Neuronal stem cell (in vitro differentiated cells): ENCODE data around the gene FMO1. TPM values are rescaled to one million over a fixed set of nuclear protein-coding genes. Genes with fewer than 3 reads are reported as not detected.

Experiments used
- DNase-seq: peaks from one replicate; pipeline ENCODE4 v3.0.0-alpha.2; 2013; ENCODE audit warnings: low spot score
- H2AFZ ChIP-seq: one replicate; pipeline ENCODE4 v1.6.1; 2013; ENCODE audit warnings: mild to moderate bottlenecking, low read length, inconsistent platforms
- H2AK5ac ChIP-seq: 2 replicates; pipeline ENCODE4 v1.6.1; 2013; ENCODE audit warnings: low read depth, mild to moderate bottlenecking, inconsistent platforms, low read length, moderate library complexity, mixed read lengths
- H2BK120ac ChIP-seq: 2 replicates; pipeline ENCODE4 v1.6.1; 2013; ENCODE audit warnings: low read depth, mild to moderate bottlenecking, inconsistent platforms, low read length, moderate library complexity, mixed read lengths
- H2BK12ac ChIP-seq: one replicate; pipeline ENCODE4 v1.6.1; 2013; ENCODE audit warnings: low read length, inconsistent platforms
- H2BK15ac ChIP-seq: 2 replicates; pipeline ENCODE4 v1.6.1; 2013; ENCODE audit warnings: mild to moderate bottlenecking, low read length, inconsistent platforms, mixed read lengths
- H2BK5ac ChIP-seq: one replicate; pipeline ENCODE4 v1.6.1; 2013; ENCODE audit warnings: inconsistent platforms, mild to moderate bottlenecking, low read length, moderate library complexity
- H3K14ac ChIP-seq: one replicate; pipeline ENCODE4 v1.6.1; 2013; ENCODE audit warnings: low read length, inconsistent platforms
- H3K18ac ChIP-seq: 2 replicates; pipeline ENCODE4 v1.6.1; 2013; ENCODE audit warnings: low read length, inconsistent platforms
- H3K23ac ChIP-seq: 2 replicates; pipeline ENCODE4 v1.6.1; 2013; ENCODE audit warnings: low read depth, mild to moderate bottlenecking, mixed read lengths, low read length, inconsistent platforms; ENCODE audit not compliant: poor library complexity
- H3K27ac ChIP-seq: replicated peaks from 3 replicates; pipeline ENCODE4 v1.5.1; 2013; ENCODE audit warnings: low read length, inconsistent platforms
- H3K27me3 ChIP-seq, 3 experiments: 2 replicates each; pipeline ENCODE4 v1.6.1; 2013; ENCODE audit warnings: low read length in 3 of 3, mild to moderate bottlenecking in 2 of 3, inconsistent platforms in 1 of 3, low read depth in 1 of 3, mixed read lengths in 1 of 3, moderate library complexity in 1 of 3; ENCODE audit not compliant: control insufficient read depth in 3 of 3, insufficient read depth in 3 of 3
- H3K36me3 ChIP-seq, 2 donors: replicated peaks in 1 of 2; 2 replicates each; pipeline ENCODE4 v1.6.1; 2013; ENCODE audit warnings: low read length in 2 of 2; ENCODE audit not compliant: control insufficient read depth in 2 of 2, insufficient read depth in 2 of 2
- H3K4ac ChIP-seq: 2 replicates; pipeline ENCODE4 v1.6.1; 2013; ENCODE audit warnings: inconsistent platforms, mild to moderate bottlenecking, low read length, moderate library complexity
- H3K4me1 ChIP-seq, 2 donors: 1 replicate in 1 of 2; 2 replicates in 1 of 2; pipeline ENCODE4 v1.6.1; 2013; ENCODE audit warnings: low read length in 2 of 2, low read depth in 1 of 2; ENCODE audit not compliant: control insufficient read depth in 2 of 2, insufficient read depth in 1 of 2
- H3K4me2 ChIP-seq: one replicate; pipeline ENCODE4 v1.6.1; 2013; ENCODE audit warnings: mild to moderate bottlenecking, low read length, inconsistent platforms; ENCODE audit not compliant: insufficient read depth, poor library complexity, severe bottlenecking
- H3K4me3 ChIP-seq, 2 donors: 2 replicates each; pipeline ENCODE4 v1.5.1; 2013; ENCODE audit warnings: low read length in 2 of 2, mild to moderate bottlenecking in 2 of 2, inconsistent platforms in 1 of 2, moderate library complexity in 1 of 2
- H3K79me1 ChIP-seq: one replicate; pipeline ENCODE4 v1.6.1; 2013; ENCODE audit warnings: low read depth, mild to moderate bottlenecking, inconsistent platforms, low read length, moderate library complexity
- H3K9ac ChIP-seq: one replicate; pipeline ENCODE4 v1.6.1; 2013; ENCODE audit warnings: mild to moderate bottlenecking, low read depth, low read length, inconsistent platforms; ENCODE audit not compliant: poor library complexity
- H3K9me3 ChIP-seq, 2 donors: replicated peaks in 1 of 2; 2 replicates each; pipeline versions ENCODE3 to v1.6.1; 2013; ENCODE audit warnings: low read length in 2 of 2, mild to moderate bottlenecking in 2 of 2, inconsistent platforms in 1 of 2, low read depth in 1 of 2, mixed read lengths in 1 of 2, moderate library complexity in 1 of 2; ENCODE audit not compliant: control insufficient read depth in 2 of 2, insufficient read depth in 1 of 2
- H4K8ac ChIP-seq: one replicate; pipeline ENCODE4 v1.6.1; 2013; ENCODE audit warnings: low read depth, mild to moderate bottlenecking, inconsistent platforms, low read length, moderate library complexity
- H4K91ac ChIP-seq: one replicate; pipeline ENCODE4 v1.6.1; 2013; ENCODE audit warnings: low read length, low read depth, mild to moderate bottlenecking, inconsistent platforms; ENCODE audit not compliant: poor library complexity
- WGBS, 2 donors: extraction: QIAGEN DNeasy Blood & Tissue Kit; methylation state at CpG; one replicate each; pipeline ENCODE4 v1.1.7; 2013; ENCODE audit warnings: missing lambda C conversion rate in 2 of 2, mixed read lengths in 1 of 2; ENCODE audit not compliant: insufficient read length in 2 of 2, insufficient replicate concordance in 1 of 2; ENCODE audit errors: extremely low coverage in 2 of 2; 5-methylcytosine and 5-hydroxymethylcytosine counted together
- small RNA-seq: library from polyadenylated mRNA; stranded (forward); fragments of <200 nt; extraction: miRNeasy Mini kit (QIAGEN cat#:217004); gene quantifications from one replicate; pipeline ENCODE3, GENCODE V24; 2013; ENCODE audit not compliant: insufficient read depth

The FMO1 gene

DNA sequence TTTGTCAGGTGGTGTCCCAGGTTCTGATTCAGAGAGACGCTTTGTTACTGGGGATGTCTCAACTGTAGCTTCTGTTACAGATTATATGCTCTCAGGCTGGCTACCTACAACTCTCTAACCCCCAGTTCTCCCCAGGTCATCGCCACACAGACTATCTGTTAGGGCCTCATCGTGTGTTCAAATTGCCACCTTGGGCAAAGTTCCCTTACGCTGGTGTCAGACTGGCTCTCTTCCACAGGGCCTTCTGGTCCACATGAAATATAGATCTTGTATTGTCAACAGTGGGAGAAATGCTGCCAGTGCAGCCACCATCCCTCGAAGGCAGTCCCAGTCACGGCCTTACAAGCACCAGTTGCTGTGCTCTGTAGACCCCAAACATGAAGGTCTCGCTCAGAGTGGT is 81.0 kb downstream of the FMO1 start:
- no peak overlapping the region for H2BK12ac ChIP-seq
- no peak overlapping the region for H2AFZ ChIP-seq
- no CpG with 5 or more reads among the region's 7 CpGs for WGBS, 2 donors
- no peak overlapping the region for H3K23ac ChIP-seq
- H3K27me3 ChIP-seq: no peaks in the 10 kb centered on the region
- H3K4me3 ChIP-seq: no peak overlapping the region
- no peaks in the 10 kb centered on the region for H3K4me1 ChIP-seq
- H2BK5ac ChIP-seq: no peak overlapping the region
- no peaks in the 10 kb centered on the region for H3K79me1 ChIP-seq
- H4K8ac ChIP-seq: no peak overlapping the region
- no peak overlapping the region for H3K14ac ChIP-seq
- no peak overlapping the region for H3K9ac ChIP-seq
- H2BK15ac ChIP-seq: no peak overlapping the region
- no peak for DNase-seq
- no peak overlapping the region for H2BK120ac ChIP-seq
- no peak overlapping the region for H4K91ac ChIP-seq
- H3K9me3 ChIP-seq: no peaks in the 10 kb centered on the region
- no peak overlapping the region for H2AK5ac ChIP-seq
- no peaks in the 10 kb centered on the region for H3K36me3 ChIP-seq
- H3K27ac ChIP-seq: no peak overlapping the region
- no peak overlapping the region for H3K4me2 ChIP-seq
- no peak overlapping the region for H3K4ac ChIP-seq
- no peak overlapping the region for H3K18ac ChIP-seq

DNA sequence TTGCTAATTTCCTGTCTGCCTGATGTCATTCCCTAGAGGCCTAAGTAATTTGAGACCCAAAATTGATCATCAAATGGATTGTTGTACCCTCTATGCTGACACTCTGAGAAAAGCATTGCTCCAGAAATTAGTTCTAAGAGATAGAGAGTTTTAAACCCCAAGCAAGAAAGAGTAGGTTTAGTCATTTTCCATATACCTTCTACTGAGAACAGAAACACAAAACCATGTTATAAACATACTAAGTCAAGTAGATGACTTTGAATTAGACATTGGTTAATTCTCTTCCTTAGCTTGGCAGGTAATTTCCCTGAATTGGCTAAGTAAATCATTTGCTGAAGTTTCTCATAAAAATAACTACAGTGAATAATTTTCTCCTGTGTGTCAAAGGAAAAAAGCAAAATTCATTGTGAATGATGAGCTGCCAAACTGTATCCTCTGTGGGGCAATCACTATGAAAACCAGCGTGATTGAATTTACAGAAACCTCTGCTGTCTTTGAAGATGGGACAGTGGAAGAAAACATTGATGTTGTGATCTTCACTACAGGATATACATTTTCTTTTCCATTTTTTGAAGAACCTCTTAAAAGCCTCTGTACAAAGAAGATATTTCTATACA is 85.8 kb downstream of the FMO1 start:
- H3K18ac ChIP-seq: no peak overlapping the region
- DNase-seq: no peak
- H2BK12ac ChIP-seq: no peak overlapping the region
- no peak overlapping the region for H3K23ac ChIP-seq
- H3K14ac ChIP-seq: no peak overlapping the region
- H2BK15ac ChIP-seq: no peak overlapping the region
- H4K91ac ChIP-seq: no peak overlapping the region
- H3K4me2 ChIP-seq: no peak overlapping the region
- H3K4me3 ChIP-seq: no peak overlapping the region
- no peak overlapping the region for H3K9ac ChIP-seq
- H4K8ac ChIP-seq: no peak overlapping the region
- no peaks in the 10 kb centered on the region for H3K9me3 ChIP-seq
- H3K27me3 ChIP-seq: no peaks in the 10 kb centered on the region
- no peaks in the 10 kb centered on the region for H3K4me1 ChIP-seq
- H3K79me1 ChIP-seq: no peaks in the 10 kb centered on the region
- no CpG with 5 or more reads among the region's 1 CpG for WGBS, 2 donors
- no peak overlapping the region for H3K4ac ChIP-seq
- no peak overlapping the region for H2BK120ac ChIP-seq
- no peaks in the 10 kb centered on the region for H3K36me3 ChIP-seq
- H3K27ac ChIP-seq: no peak overlapping the region
- no peak overlapping the region for H2BK5ac ChIP-seq
- H2AK5ac ChIP-seq: no peak overlapping the region
- no peak overlapping the region for H2AFZ ChIP-seq

Small RNAs within 50 kb of the gene (small RNA-seq; reads per million reads assigned to genes)
- not detected for gene RF00019
